ENCODE results near the gene RPS6KC1.

RPS6KC1 gene

DNA sequence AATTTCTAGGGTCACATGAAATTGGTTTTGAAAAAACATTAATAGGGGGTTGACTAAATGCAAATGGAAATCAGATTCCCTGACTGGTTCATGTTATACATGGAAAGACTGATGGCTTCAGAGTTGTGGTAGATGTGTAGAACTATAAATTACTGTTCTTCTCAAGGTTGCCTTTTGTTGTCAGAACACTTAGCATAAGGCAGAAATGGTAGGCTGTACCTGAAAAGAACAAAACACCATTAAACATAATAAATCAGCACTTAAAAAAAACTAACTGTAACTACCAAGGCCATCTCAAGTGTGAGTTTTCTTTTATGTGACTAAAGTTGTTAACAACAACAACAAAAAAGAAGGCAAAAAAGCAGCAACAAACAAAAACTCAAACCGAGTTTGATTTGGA, 111.8 kb downstream of the RPS6KC1 start:
- Histone ChIP-seq H3K36me3 (ENCODE audit: control insufficient read depth, insufficient read depth, low read length) (no peaks in the 10 kb centered on the region), H3K27ac (ENCODE audit: low read depth, low read length, severe bottlenecking) (no peak overlapping the region), H3K9me3 (ENCODE audit: control insufficient read depth, low read length) (no peaks in the 10 kb centered on the region), H3K4me1 (ENCODE audit: control insufficient read depth, insufficient read depth, low read length, poor library complexity, severe bottlenecking) (no peaks in the 10 kb centered on the region), H3K4me3 (ENCODE audit: extremely low read depth, insufficient read depth, low read length, poor library complexity, severe bottlenecking) (no peak overlapping the region)
- 89 to 100% methylated on average over 1 of the region's 1 CpG for WGBS, 2 experiments (ENCODE audit: insufficient coverage in 2 of 2)

DNA sequence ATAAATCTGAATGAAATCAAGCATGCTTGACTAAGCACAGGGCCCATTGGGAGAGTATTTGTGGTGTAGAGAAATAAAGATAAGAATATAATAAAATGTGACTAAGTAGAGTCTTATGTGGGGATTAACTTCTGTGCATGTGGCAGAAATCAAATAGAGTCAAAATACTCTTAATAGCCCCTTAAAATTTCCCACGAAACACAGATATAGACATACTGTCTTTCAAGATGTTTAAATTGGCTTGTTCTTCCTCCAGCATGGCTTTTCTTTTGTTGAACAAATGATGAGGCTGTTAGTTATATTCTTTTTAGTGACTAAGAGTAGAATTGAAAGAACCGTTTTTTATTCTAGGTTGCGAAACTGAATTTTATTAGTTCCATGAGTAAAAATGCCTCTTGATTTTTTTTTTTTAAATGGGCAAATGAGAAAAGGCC, 112.3 kb downstream of the RPS6KC1 start:
- 100% methylated on average over 2 of the region's 3 CpGs; no CpG with 5 or more reads in 1 of the 2 experiments for WGBS, 2 experiments (ENCODE audit: insufficient coverage in 2 of 2)
- H3K4me3 ChIP-seq (ENCODE audit: extremely low read depth, insufficient read depth, low read length, poor library complexity, severe bottlenecking), result no peak overlapping the region

GRCh38 chr1:213164561-213164960, 113.5 kb downstream of the RPS6KC1 start:
- H3K4me3 ChIP-seq (ENCODE audit: extremely low read depth, insufficient read depth, low read length, poor library complexity, severe bottlenecking), result no peak overlapping the region
- H3K4me1 ChIP-seq (ENCODE audit: control insufficient read depth, insufficient read depth, low read length, poor library complexity, severe bottlenecking), result no peaks in the 10 kb centered on the region
- H3K9me3 ChIP-seq (ENCODE audit: control insufficient read depth, low read length), result no peaks in the 10 kb centered on the region
- H3K27ac ChIP-seq (ENCODE audit: low read depth, low read length, severe bottlenecking), result no peak overlapping the region
- H3K36me3 ChIP-seq (ENCODE audit: control insufficient read depth, insufficient read depth, low read length), result no peaks in the 10 kb centered on the region
- 93 to 94% methylated on average over 3 of the region's 3 CpGs for WGBS, 2 experiments (ENCODE audit: insufficient coverage in 2 of 2)

More for the DNA sequence above, 112.3 kb downstream of the RPS6KC1 start:
- H3K36me3 ChIP-seq (ENCODE audit: control insufficient read depth, insufficient read depth, low read length), result no peaks in the 10 kb centered on the region
- no peaks in the 10 kb centered on the region for H3K9me3 ChIP-seq (ENCODE audit: control insufficient read depth, low read length)
- no peak overlapping the region for H3K27ac ChIP-seq (ENCODE audit: low read depth, low read length, severe bottlenecking)
- H3K4me1 ChIP-seq (ENCODE audit: control insufficient read depth, insufficient read depth, low read length, poor library complexity, severe bottlenecking), result no peaks in the 10 kb centered on the region

- H3K27ac ChIP-seq (ENCODE audit: low read depth, low read length, severe bottlenecking), result no peak overlapping the region
- 89 to 95% methylated on average over 2 of the region's 3 CpGs for whole genome bisulfite sequencing, 2 experiments (ENCODE audit: insufficient coverage in 2 of 2)
- no peak overlapping the region for H3K4me3 ChIP-seq (ENCODE audit: extremely low read depth, insufficient read depth, low read length, poor library complexity, severe bottlenecking)
- H3K4me1 ChIP-seq (ENCODE audit: control insufficient read depth, insufficient read depth, low read length, poor library complexity, severe bottlenecking), result no peaks in the 10 kb centered on the region
- no peaks in the 10 kb centered on the region for H3K36me3 ChIP-seq (ENCODE audit: control insufficient read depth, insufficient read depth, low read length)
- H3K9me3 ChIP-seq (ENCODE audit: control insufficient read depth, low read length), result no peaks in the 10 kb centered on the region
These were observed 115.8 kb downstream of the RPS6KC1 start for GRCh38 chr1:213166852-213167251.

GRCh38 chr1:213171711-213172110, 120.7 kb downstream of the RPS6KC1 start:
- H3K4me3 ChIP-seq (ENCODE audit: extremely low read depth, insufficient read depth, low read length, poor library complexity, severe bottlenecking), result no peak overlapping the region
- no peaks in the 10 kb centered on the region for H3K4me1 ChIP-seq (ENCODE audit: control insufficient read depth, insufficient read depth, low read length, poor library complexity, severe bottlenecking)
- H3K27ac ChIP-seq (ENCODE audit: low read depth, low read length, severe bottlenecking), result no peak overlapping the region
- no peaks in the 10 kb centered on the region for H3K9me3 ChIP-seq (ENCODE audit: control insufficient read depth, low read length)
- 96 to 100% methylated on average over 3 to 4 of the region's 5 CpGs for WGBS, 2 experiments (ENCODE audit: insufficient coverage in 2 of 2)
- no peaks in the 10 kb centered on the region for H3K36me3 ChIP-seq (ENCODE audit: control insufficient read depth, insufficient read depth, low read length)

GRCh38 chr1:213176341-213176740, 125.3 kb downstream of the RPS6KC1 start:
- Histone ChIP-seq H3K4me3 (ENCODE audit: extremely low read depth, insufficient read depth, low read length, poor library complexity, severe bottlenecking) (no peak overlapping the region), H3K4me1 (ENCODE audit: control insufficient read depth, insufficient read depth, low read length, poor library complexity, severe bottlenecking) (no peaks in the 10 kb centered on the region), H3K9me3 (ENCODE audit: control insufficient read depth, low read length) (no peaks in the 10 kb centered on the region), H3K27ac (ENCODE audit: low read depth, low read length, severe bottlenecking) (no peak overlapping the region), H3K36me3 (ENCODE audit: control insufficient read depth, insufficient read depth, low read length) (no peaks in the 10 kb centered on the region)
- WGBS, 2 experiments (ENCODE audit: insufficient coverage in 2 of 2), result 60 to 91% methylated on average over 1 to 3 of the region's 3 CpGs

GRCh38 chr1:213179784-213180183, 128.7 kb downstream of the RPS6KC1 start:
- no peaks in the 10 kb centered on the region for H3K4me1 ChIP-seq (ENCODE audit: control insufficient read depth, insufficient read depth, low read length, poor library complexity, severe bottlenecking)
- no peaks in the 10 kb centered on the region for H3K36me3 ChIP-seq (ENCODE audit: control insufficient read depth, insufficient read depth, low read length)
- no CpG with 5 or more reads among the region's 2 CpGs for WGBS, 2 experiments (ENCODE audit: insufficient coverage in 2 of 2)
- no peaks in the 10 kb centered on the region for H3K9me3 ChIP-seq (ENCODE audit: control insufficient read depth, low read length)
- no peak overlapping the region for H3K4me3 ChIP-seq (ENCODE audit: extremely low read depth, insufficient read depth, low read length, poor library complexity, severe bottlenecking)
- H3K27ac ChIP-seq (ENCODE audit: low read depth, low read length, severe bottlenecking), result no peak overlapping the region

- no peaks in the 10 kb centered on the region for H3K36me3 ChIP-seq (ENCODE audit: control insufficient read depth, insufficient read depth, low read length)
- WGBS, 2 experiments (ENCODE audit: insufficient coverage in 2 of 2), result no CpG with 5 or more reads among the region's 1 CpG
- H3K4me3 ChIP-seq (ENCODE audit: extremely low read depth, insufficient read depth, low read length, poor library complexity, severe bottlenecking), result no peak overlapping the region
- H3K9me3 ChIP-seq (ENCODE audit: control insufficient read depth, low read length), result no peaks in the 10 kb centered on the region
- no peak overlapping the region for H3K27ac ChIP-seq (ENCODE audit: low read depth, low read length, severe bottlenecking)
- H3K4me1 ChIP-seq (ENCODE audit: control insufficient read depth, insufficient read depth, low read length, poor library complexity, severe bottlenecking), result no peaks in the 10 kb centered on the region
These were observed 129.8 kb downstream of the RPS6KC1 start for GRCh38 chr1:213180833-213181232.

DNA sequence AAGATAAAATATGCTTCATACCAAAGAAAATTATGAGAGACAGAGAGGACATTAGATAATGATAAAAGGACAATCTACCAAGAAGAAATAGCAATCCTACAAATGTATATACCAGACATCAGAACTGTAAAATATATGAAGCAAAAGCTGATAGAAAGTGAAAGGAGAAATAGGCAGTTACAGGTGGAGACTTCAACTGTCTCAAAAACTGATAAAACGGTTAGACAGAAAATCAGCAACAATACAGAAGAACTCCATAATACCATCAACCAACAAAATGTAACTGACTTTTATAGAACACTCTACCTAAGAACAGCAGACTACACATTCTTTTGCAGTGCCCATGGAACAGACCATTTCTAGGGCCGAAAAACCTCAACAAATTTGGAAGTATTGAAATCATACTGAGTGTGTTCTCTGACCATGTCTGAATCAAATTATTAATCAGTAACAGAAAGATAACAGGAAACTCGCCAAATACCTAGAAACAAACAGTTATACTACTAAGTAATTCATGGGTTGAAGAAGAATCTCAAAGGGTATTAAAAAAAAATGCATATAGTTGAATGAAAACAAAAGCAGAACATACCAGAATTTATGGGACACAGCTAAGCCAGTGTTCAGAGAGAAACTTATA, 132.1 kb downstream of the RPS6KC1 start:
- H3K4me1 ChIP-seq (ENCODE audit: control insufficient read depth, insufficient read depth, low read length, poor library complexity, severe bottlenecking), result no peaks in the 10 kb centered on the region
- H3K4me3 ChIP-seq (ENCODE audit: extremely low read depth, insufficient read depth, low read length, poor library complexity, severe bottlenecking), result no peak overlapping the region
- H3K9me3 ChIP-seq (ENCODE audit: control insufficient read depth, low read length), result peaks cover 8% of the 10 kb centered on the region
- no peaks in the 10 kb centered on the region for H3K36me3 ChIP-seq (ENCODE audit: control insufficient read depth, insufficient read depth, low read length)
- WGBS, 2 experiments (ENCODE audit: insufficient coverage in 2 of 2), result 100% methylated on average over 1 of the region's 3 CpGs; no CpG with 5 or more reads in 1 of the 2 experiments
- H3K27ac ChIP-seq (ENCODE audit: low read depth, low read length, severe bottlenecking), result no peak overlapping the region

DNA sequence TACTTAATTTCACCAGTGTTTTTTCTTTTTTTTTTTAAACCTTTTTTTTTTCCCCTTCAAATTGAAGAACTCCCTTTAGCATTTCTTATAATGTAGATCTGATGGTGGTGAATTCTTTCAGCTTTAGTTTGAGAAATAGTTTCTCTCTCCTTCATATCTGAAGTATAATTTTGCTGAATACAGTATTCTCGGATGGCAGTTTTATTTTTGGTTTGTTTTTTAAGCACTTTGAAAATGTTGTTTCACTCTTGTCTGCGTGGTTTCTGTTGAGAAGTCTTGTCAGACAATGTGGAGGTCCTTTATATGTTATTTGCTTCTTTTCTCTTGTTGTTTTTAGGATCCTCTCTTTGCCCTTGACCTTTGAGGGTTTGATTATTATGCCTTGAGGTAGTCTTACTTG, 135.1 kb downstream of the RPS6KC1 start:
- Histone ChIP-seq H3K9me3 (ENCODE audit: control insufficient read depth, low read length) (peaks cover 11% of the 10 kb centered on the region), H3K36me3 (ENCODE audit: control insufficient read depth, insufficient read depth, low read length) (no peaks in the 10 kb centered on the region), H3K4me3 (ENCODE audit: extremely low read depth, insufficient read depth, low read length, poor library complexity, severe bottlenecking) (no peak overlapping the region), H3K27ac (ENCODE audit: low read depth, low read length, severe bottlenecking) (no peak overlapping the region), H3K4me1 (ENCODE audit: control insufficient read depth, insufficient read depth, low read length, poor library complexity, severe bottlenecking) (no peaks in the 10 kb centered on the region)
- WGBS, 2 experiments (ENCODE audit: insufficient coverage in 2 of 2), result 85% methylated on average over 2 of the region's 2 CpGs; no CpG with 5 or more reads in 1 of the 2 experiments

GRCh38 chr1:213192026-213192425, 141.0 kb downstream of the RPS6KC1 start:
- 100% methylated on average over 1 of the region's 1 CpG; no CpG with 5 or more reads in 1 of the 2 experiments for WGBS, 2 experiments (ENCODE audit: insufficient coverage in 2 of 2)
- peaks cover 4% of the 10 kb centered on the region for H3K9me3 ChIP-seq (ENCODE audit: control insufficient read depth, low read length)
- no peak overlapping the region for H3K27ac ChIP-seq (ENCODE audit: low read depth, low read length, severe bottlenecking)
- H3K4me1 ChIP-seq (ENCODE audit: control insufficient read depth, insufficient read depth, low read length, poor library complexity, severe bottlenecking), result no peaks in the 10 kb centered on the region
- H3K36me3 ChIP-seq (ENCODE audit: control insufficient read depth, insufficient read depth, low read length), result no peaks in the 10 kb centered on the region
- H3K4me3 ChIP-seq (ENCODE audit: extremely low read depth, insufficient read depth, low read length, poor library complexity, severe bottlenecking), result no peak overlapping the region
